Measurements from ENCODE around the gene TRMT2A. TPM values are rescaled to one million over a fixed set of nuclear protein-coding genes. Genes with fewer than 3 reads are reported as not detected.
A peak's percentile ranks its signal among the peaks of the same experiment; 100 is the strongest.

The TRMT2A gene
- total RNA-seq, 3 donors from 2014 or later (not counting 1 experiment from before 2014, with no cell fraction given): 86.4 to 104 (median 86.5) TPM

GRCh38 chr22:20106205-20106848 is 10.7 kb downstream of the TRMT2A start:
- Mint-ChIP-seq H3K4me3 (no peak overlapping the region), H3K27me3 (ENCODE audit: low read depth in 2 of 2) (no peaks in the 10 kb centered on the region), H3K27ac (no peak overlapping the region), H3K4me1 (peaks cover 6 to 13% of the 10 kb centered on the region in 2 donors), H3K9me3 (no peaks in the 10 kb centered on the region), H3K36me3 (no peaks in the 10 kb centered on the region)
- H3K9me3 ChIP-seq (ENCODE audit: control insufficient read depth, insufficient read depth, low read length): no peaks in the 10 kb centered on the region
- H3K27ac ChIP-seq (ENCODE audit: low read length): no peak overlapping the region
- ATAC-seq (no peak), DNase-seq (no peak)
- no peak for TF ChIP-seq CTCF (IDR thresholded peaks at IDR 0.05)
- H3K27me3 ChIP-seq (ENCODE audit: control insufficient read depth, insufficient read depth, low read length): no peaks in the 10 kb centered on the region
- 93% methylated on average over 20 of the region's 20 CpGs for WGBS (ENCODE audit: insufficient coverage)
- peaks cover 15% of the 10 kb centered on the region for H3K4me1 ChIP-seq (ENCODE audit: control insufficient read depth, insufficient read depth, low read length)
- intact Hi-C loops (cut with micrococcal nuclease): no loop called here
- H3K36me3 ChIP-seq (ENCODE audit: control insufficient read depth, insufficient read depth, low read length): peaks cover 52% of the 10 kb centered on the region
- H3K4me3 ChIP-seq (ENCODE audit: low read length): no peak overlapping the region

DNA sequence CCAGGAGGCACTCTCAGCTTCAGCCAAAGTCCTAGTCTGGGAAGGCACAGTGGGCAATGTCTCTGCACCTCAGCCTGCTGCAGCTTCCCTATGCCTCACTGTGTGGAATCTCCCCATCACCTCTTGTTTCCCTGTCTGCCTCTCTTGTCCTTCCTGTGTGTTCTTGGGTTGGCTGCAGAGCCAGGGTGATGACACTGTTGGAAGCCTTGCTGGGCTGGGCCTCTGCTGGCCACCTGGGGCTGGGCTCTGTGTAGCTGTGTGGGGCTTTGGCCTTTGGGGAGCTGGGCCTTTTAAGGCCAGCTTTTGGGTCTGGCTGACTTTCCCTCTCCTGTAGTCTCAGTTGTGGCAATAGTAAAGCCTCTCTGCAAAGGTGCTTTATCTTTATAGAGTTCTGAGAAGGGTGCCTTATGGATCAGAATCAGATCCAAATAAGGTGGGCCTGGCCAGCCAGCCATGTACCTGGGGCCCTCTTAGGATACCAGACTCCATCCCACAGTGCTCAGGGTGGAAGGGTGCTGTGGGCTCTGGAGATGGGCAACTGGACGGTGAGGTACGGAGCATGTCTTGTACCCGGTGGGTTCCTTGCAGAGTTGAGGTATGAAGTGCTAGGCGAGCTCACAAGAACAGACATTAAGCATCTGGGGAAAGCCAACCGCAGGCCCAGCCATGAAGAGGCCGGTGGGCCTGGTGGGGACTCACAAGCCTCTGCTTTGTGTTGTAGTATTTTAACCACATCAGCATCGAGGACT is 11.4 kb downstream of the TRMT2A start:
- DNase-seq: no peak
- H3K4me3 ChIP-seq (ENCODE audit: low read length): no peak overlapping the region
- Mint-ChIP-seq H3K4me1 (peaks cover 11 to 20% of the 10 kb centered on the region in 2 donors), H3K9me3 (no peaks in the 10 kb centered on the region), H3K36me3 (no peaks in the 10 kb centered on the region), H3K4me3 (no peak overlapping the region), H3K27me3 (ENCODE audit: low read depth in 2 of 2) (no peaks in the 10 kb centered on the region), H3K27ac (no peak overlapping the region)
- no peak for TF ChIP-seq CTCF (IDR thresholded peaks at IDR 0.05)
- ATAC-seq: no peak
- intact Hi-C loops (cut with micrococcal nuclease): no loop called here
- H3K36me3 ChIP-seq (ENCODE audit: control insufficient read depth, insufficient read depth, low read length): peaks cover 52% of the 10 kb centered on the region
- no peak overlapping the region for H3K27ac ChIP-seq (ENCODE audit: low read length)
- H3K4me1 ChIP-seq (ENCODE audit: control insufficient read depth, insufficient read depth, low read length): peaks cover 15% of the 10 kb centered on the region
- no peaks in the 10 kb centered on the region for H3K27me3 ChIP-seq (ENCODE audit: control insufficient read depth, insufficient read depth, low read length)
- 98% methylated on average over 7 of the region's 7 CpGs for WGBS (ENCODE audit: insufficient coverage)
- no peaks in the 10 kb centered on the region for H3K9me3 ChIP-seq (ENCODE audit: control insufficient read depth, insufficient read depth, low read length)

DNA sequence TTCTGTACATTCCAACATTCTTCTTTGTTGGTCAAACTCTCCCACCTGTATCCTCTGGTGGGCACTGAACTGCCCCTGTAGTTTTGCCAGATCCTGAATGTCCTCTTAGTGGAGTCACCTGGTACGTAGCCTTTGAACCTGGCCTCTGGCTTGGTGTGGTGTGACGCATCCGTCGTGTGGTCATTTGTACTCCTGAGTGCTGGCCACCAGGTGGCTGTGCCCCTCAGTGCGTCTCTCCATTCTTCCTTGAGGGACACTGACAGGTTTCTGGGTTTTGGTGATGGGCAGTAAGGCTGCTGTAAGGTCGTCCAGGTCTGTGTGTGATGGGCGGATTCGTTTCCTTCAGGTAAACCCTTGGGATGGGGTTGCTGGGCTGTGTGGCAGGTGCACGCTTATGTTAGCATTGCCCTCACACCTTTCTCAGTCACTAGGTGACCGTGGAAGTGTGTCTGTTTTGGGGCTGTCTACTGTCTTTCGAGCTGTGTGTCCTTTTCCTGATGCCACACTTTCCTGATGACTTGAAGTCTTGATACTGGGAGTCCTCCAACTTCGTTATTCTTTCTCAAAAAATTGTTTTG is 14.7 kb downstream of the TRMT2A start:
- no peaks in the 10 kb centered on the region for H3K27me3 Mint-ChIP-seq (ENCODE audit: low read depth in 2 of 2)
- Histone ChIP-seq H3K27ac (ENCODE audit: low read length) (no peak overlapping the region), H3K36me3 (ENCODE audit: control insufficient read depth, insufficient read depth, low read length) (peaks cover 45% of the 10 kb centered on the region), H3K9me3 (ENCODE audit: control insufficient read depth, insufficient read depth, low read length) (no peaks in the 10 kb centered on the region), H3K4me1 (ENCODE audit: control insufficient read depth, insufficient read depth, low read length) (peaks cover 29% of the 10 kb centered on the region), H3K27me3 (ENCODE audit: control insufficient read depth, insufficient read depth, low read length) (no peaks in the 10 kb centered on the region), H3K4me3 (ENCODE audit: low read length) (no peak overlapping the region)
- TF ChIP-seq CTCF (IDR thresholded peaks at IDR 0.05): no peak
- peak overlapping the region; percentile 60 to 72 for H3K27ac Mint-ChIP-seq
- WGBS (ENCODE audit: insufficient coverage): 92% methylated on average over 12 of the region's 12 CpGs
- DNase-seq (no peak), ATAC-seq (no peak)
- no peak overlapping the region for H3K4me3 Mint-ChIP-seq
- intact Hi-C loops (cut with micrococcal nuclease): no loop called here
- H3K9me3 Mint-ChIP-seq: no peaks in the 10 kb centered on the region
- H3K4me1 Mint-ChIP-seq: peaks cover 22 to 24% of the 10 kb centered on the region in 2 donors
- H3K36me3 Mint-ChIP-seq: peaks cover 6% of the 10 kb centered on the region

Measured in natural killer cell (primary cell).